ENCODE results near the gene KRTAP12-1. TPM values are rescaled to one million over a fixed set of nuclear protein-coding genes. Genes with fewer than 3 reads are reported as not detected.

The KRTAP12-1 gene
- total RNA-seq, 1 experiment from 2014 or later, result 0.80 TPM

DNA sequence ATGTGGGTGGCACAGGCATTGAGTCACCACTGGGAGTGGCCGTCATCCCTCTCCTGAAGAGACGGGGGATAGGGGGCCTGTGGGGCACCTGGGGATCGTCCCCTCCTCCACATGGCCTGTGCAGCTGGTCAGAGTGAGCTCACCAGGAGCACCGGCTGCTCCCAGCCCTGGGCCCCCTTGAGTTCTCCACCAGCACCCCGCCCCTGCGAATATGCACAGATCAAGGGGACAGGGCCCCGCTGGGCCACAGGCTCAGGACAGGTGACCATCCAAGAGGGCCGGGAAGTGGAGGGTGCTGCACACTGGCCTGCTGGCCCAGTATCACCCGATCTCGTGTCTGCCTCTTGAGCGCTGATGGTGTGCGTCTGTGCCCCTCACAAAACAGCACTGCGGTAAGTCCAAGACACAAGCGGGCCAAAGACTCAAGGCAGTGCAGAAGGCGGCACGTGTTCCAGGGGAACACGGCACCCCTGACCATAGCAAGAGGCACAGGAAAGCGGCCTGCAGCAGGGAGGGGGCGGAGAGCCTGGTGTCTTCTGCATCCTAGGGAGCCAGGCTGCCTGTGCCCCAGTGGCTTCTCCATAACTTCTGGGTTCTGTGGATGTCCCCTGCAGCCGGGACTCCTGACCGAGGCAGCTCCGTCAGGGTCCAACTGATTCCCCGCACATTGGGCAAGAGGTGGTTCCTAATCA is 47.5 kb upstream of the KRTAP12-1 start:
- CTCF ChIA-PET, result no interaction called here
- H3K9me3 ChIP-seq (ENCODE audit: low read depth, low read length, poor library complexity, severe bottlenecking), result no peaks in the 10 kb centered on the region
- no peak for DNase-seq (ENCODE audit: low spot score)
- H3K4me3 ChIP-seq (ENCODE audit: low read depth, low read length, poor library complexity, severe bottlenecking), result no peak overlapping the region
- intact Hi-C loops (cut with micrococcal nuclease; ENCODE audit: unreplicated experiment), result no loop called here
- H3K27me3 ChIP-seq (replicated peaks; ENCODE audit: insufficient read depth, low read depth, low read length, poor library complexity), result no peaks in the 10 kb centered on the region
- POLR2A ChIA-PET (ENCODE audit: low non-redundant PET), result no interaction called here
- TF ChIP-seq, protein P1, sequence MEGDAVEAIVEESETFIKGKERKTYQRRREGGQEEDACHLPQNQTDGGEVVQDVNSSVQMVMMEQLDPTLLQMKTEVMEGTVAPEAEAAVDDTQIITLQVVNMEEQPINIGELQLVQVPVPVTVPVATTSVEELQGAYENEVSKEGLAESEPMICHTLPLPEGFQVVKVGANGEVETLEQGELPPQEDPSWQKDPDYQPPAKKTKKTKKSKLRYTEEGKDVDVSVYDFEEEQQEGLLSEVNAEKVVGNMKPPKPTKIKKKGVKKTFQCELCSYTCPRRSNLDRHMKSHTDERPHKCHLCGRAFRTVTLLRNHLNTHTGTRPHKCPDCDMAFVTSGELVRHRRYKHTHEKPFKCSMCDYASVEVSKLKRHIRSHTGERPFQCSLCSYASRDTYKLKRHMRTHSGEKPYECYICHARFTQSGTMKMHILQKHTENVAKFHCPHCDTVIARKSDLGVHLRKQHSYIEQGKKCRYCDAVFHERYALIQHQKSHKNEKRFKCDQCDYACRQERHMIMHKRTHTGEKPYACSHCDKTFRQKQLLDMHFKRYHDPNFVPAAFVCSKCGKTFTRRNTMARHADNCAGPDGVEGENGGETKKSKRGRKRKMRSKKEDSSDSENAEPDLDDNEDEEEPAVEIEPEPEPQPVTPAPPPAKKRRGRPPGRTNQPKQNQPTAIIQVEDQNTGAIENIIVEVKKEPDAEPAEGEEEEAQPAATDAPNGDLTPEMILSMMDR (conservative IDR thresholded peaks at IDR 0.05; ENCODE audit: low read depth, low read length), result no peak
- no peak for TF ChIP-seq EZH2 (IDR thresholded peaks at IDR 0.05; ENCODE audit: borderline replicate concordance, low read depth, low read length, poor library complexity, severe bottlenecking)
- H3K27ac ChIP-seq (ENCODE audit: low read depth, low read length, poor library complexity, severe bottlenecking), result no peak overlapping the region
- no peaks in the 10 kb centered on the region for H3K4me1 ChIP-seq (ENCODE audit: insufficient read depth, low read length, poor library complexity, severe bottlenecking)
- BruUV-seq (replicated peaks), result no TSS peak
- H3K36me3 ChIP-seq (ENCODE audit: insufficient read depth, low read length, poor library complexity, severe bottlenecking), result peaks cover 2% of the 10 kb centered on the region

DNA sequence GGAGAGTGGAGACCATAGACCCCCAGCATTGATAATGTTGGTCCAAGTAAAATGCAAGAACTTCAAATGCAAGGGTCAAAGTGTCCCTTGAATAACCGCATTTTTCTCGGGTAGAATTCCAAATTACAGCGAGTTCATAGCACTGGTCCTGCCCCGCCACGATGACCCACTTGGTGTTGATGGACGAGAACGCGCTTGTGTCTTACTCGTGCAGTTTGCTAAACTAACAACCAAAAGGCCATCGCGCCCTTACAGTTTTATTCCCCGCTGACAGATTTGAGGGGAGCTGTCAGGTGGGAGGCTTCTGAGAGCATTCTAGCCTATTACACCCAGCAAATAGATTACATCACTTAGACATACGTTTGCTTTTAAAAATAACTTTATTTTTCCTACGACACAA is 46.8 kb upstream of the KRTAP12-1 start:
- POLR2A ChIA-PET (ENCODE audit: low non-redundant PET), result no interaction called here
- TF ChIP-seq, protein P1 (conservative IDR thresholded peaks at IDR 0.05; ENCODE audit: low read depth, low read length), result no peak
- no peak for TF ChIP-seq EZH2 (IDR thresholded peaks at IDR 0.05; ENCODE audit: borderline replicate concordance, low read depth, low read length, poor library complexity, severe bottlenecking)
- H3K27me3 ChIP-seq (replicated peaks; ENCODE audit: insufficient read depth, low read depth, low read length, poor library complexity), result no peaks in the 10 kb centered on the region
- intact Hi-C loops (cut with micrococcal nuclease; ENCODE audit: unreplicated experiment), result no loop called here
- peaks cover 2% of the 10 kb centered on the region for H3K36me3 ChIP-seq (ENCODE audit: insufficient read depth, low read length, poor library complexity, severe bottlenecking)
- H3K4me1 ChIP-seq (ENCODE audit: insufficient read depth, low read length, poor library complexity, severe bottlenecking), result no peaks in the 10 kb centered on the region
- H3K9me3 ChIP-seq (ENCODE audit: low read depth, low read length, poor library complexity, severe bottlenecking), result no peaks in the 10 kb centered on the region
- no peak for DNase-seq (ENCODE audit: low spot score)
- no TSS peak for BruUV-seq (replicated peaks)
- no peak overlapping the region for H3K4me3 ChIP-seq (ENCODE audit: low read depth, low read length, poor library complexity, severe bottlenecking)
- no peak overlapping the region for H3K27ac ChIP-seq (ENCODE audit: low read depth, low read length, poor library complexity, severe bottlenecking)
- CTCF ChIA-PET, result no interaction called here

DNA sequence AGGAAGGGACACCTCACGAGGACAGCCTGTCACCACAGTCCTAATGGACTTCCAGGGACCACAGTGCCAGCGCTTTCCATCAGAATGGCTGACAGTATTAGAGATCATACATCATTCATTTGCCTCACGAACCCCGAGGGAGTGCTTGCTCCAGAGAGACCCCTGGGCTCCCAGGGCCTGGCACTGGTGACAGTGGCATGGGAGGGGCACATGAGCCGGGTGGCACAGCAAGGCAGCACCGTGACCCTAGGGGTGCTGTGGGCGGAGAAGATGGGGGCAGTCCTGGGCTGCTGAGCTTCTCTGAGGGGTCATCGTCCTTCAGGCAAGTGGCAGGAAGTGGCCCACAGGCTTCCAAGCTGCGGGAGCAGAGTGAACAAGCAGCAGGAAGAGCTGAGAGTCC is 45.8 kb upstream of the KRTAP12-1 start:
- Histone ChIP-seq H3K36me3 (ENCODE audit: insufficient read depth, low read length, poor library complexity, severe bottlenecking) (peaks cover 2% of the 10 kb centered on the region), H3K4me3 (ENCODE audit: low read depth, low read length, poor library complexity, severe bottlenecking) (no peak overlapping the region), H3K27ac (ENCODE audit: low read depth, low read length, poor library complexity, severe bottlenecking) (no peak overlapping the region), H3K4me1 (ENCODE audit: insufficient read depth, low read length, poor library complexity, severe bottlenecking) (peaks cover 5% of the 10 kb centered on the region), H3K27me3 (replicated peaks; ENCODE audit: insufficient read depth, low read depth, low read length, poor library complexity) (no peaks in the 10 kb centered on the region), H3K9me3 (ENCODE audit: low read depth, low read length, poor library complexity, severe bottlenecking) (no peaks in the 10 kb centered on the region)
- DNase-seq (ENCODE audit: low spot score), result no peak
- ChIA-PET POLR2A (ENCODE audit: low non-redundant PET) (no interaction called here), CTCF (no interaction called here)
- TF ChIP-seq EZH2 (IDR thresholded peaks at IDR 0.05; ENCODE audit: borderline replicate concordance, low read depth, low read length, poor library complexity, severe bottlenecking), result no peak
- TF ChIP-seq, protein P1 (conservative IDR thresholded peaks at IDR 0.05; ENCODE audit: low read depth, low read length), result no peak
- intact Hi-C loops (cut with micrococcal nuclease; ENCODE audit: unreplicated experiment), result no loop called here
- BruUV-seq (replicated peaks), result no TSS peak
